B cell (primary cell): ENCODE results near the gene PLCB4. TPM values are rescaled to one million over a fixed set of nuclear protein-coding genes. Genes with fewer than 3 reads are reported as not detected.

Experiments used
- ATAC-seq: fragments of 200-7000 bp; cut with Tn5 transposase; one replicate; pipeline ENCODE4 v1.10.0; 2021; ENCODE audit warnings: low read depth, mild to moderate bottlenecking, moderate number of reproducible peaks, moderate library complexity
- CTCF ChIA-PET: fragments of 350-600 bp; sonication (Branson Sonifier 250); formaldehyde crosslinking; loops from one replicate; lab custom pipeline; 2021; ENCODE audit warnings: antibody characterized with exemption, inconsistent platforms; lab: Charles Lee
- POLR2A ChIA-PET: fragments of 350-600 bp; sonication (Branson Sonifier 250); formaldehyde crosslinking; loops from one replicate; lab custom pipeline; 2021; ENCODE audit warnings: antibody characterized with exemption; lab: Charles Lee
- DNase-seq: peaks from one replicate; pipeline ENCODE4 v3.0.0; 2013
- H2AFZ ChIP-seq: 2 replicates; pipeline ENCODE4 v1.6.1; 2012; ENCODE audit warnings: mild to moderate bottlenecking, low read depth, low read length; ENCODE audit not compliant: insufficient read depth, poor library complexity, severe bottlenecking
- H3K27ac ChIP-seq, 2 donors: 1 replicate in 1 of 2; 2 replicates in 1 of 2; pipeline ENCODE4 v1.5.1; 2012 to 2013; ENCODE audit warnings: low read length in 2 of 2, mild to moderate bottlenecking in 2 of 2, moderate library complexity in 1 of 2
- H3K27me3 ChIP-seq, 4 experiments: fragments of 200-600 bp in 1 of 4; sonication (generic) in 1 of 4; replicated peaks in 1 of 4; 1 replicate in 2 of 4; 2 replicates in 2 of 4; pipeline versions ENCODE4 v1.6.1 to v1.7.0; 2013 to 2016; ENCODE audit warnings: low read length in 3 of 4, mild to moderate bottlenecking in 2 of 4, mixed read lengths in 1 of 4, moderate library complexity in 1 of 4; ENCODE audit not compliant: insufficient read depth in 4 of 4, control insufficient read depth in 3 of 4; ENCODE audit errors: control extremely low read depth in 1 of 4
- H3K36me3 ChIP-seq, 2 experiments: replicated peaks in 1 of 2; 1 replicate in 1 of 2; 2 replicates in 1 of 2; pipeline versions ENCODE4 v1.6.1 to v1.7.1; 2013; ENCODE audit warnings: low read length in 1 of 2; ENCODE audit not compliant: insufficient read depth in 2 of 2, control insufficient read depth in 1 of 2; ENCODE audit errors: control extremely low read depth in 1 of 2, extremely low read depth in 1 of 2
- H3K4me1 ChIP-seq, 2 donors: fragments of 200-600 bp in 1 of 2; sonication (generic) in 1 of 2; 1 replicate in 1 of 2; 2 replicates in 1 of 2; pipeline versions ENCODE4 v1.5.1 to v1.6.1; 2013 to 2017; ENCODE audit warnings: low read length in 2 of 2; ENCODE audit not compliant: control insufficient read depth in 2 of 2, insufficient read depth in 2 of 2
- H3K4me2 ChIP-seq: replicated peaks from 2 replicates; pipeline ENCODE3; 2012; ENCODE audit warnings: mild to moderate bottlenecking, low read depth, low read length; ENCODE audit not compliant: poor library complexity, severe bottlenecking
- H3K4me3 ChIP-seq, 5 experiments: fragments of 200-600 bp in 1 of 5; sonication (generic) in 1 of 5; 1 replicate in 3 of 5; 2 replicates in 2 of 5; pipeline versions ENCODE4 v1.5.1 to v1.7.0; 2011 to 2016; ENCODE audit warnings: low read length in 4 of 5, mild to moderate bottlenecking in 4 of 5, low read depth in 2 of 5, control low read depth in 1 of 5, moderate library complexity in 1 of 5; ENCODE audit not compliant: insufficient read depth in 1 of 5; ENCODE audit errors: control extremely low read depth in 1 of 5, extremely low read depth in 1 of 5
- H3K79me2 ChIP-seq: fragments of 200-600 bp; sonication (generic); one replicate; pipeline ENCODE4 v1.6.0; 2016; ENCODE audit warnings: low read length; ENCODE audit not compliant: control insufficient read depth, insufficient read depth
- H3K9ac ChIP-seq: fragments of 200-600 bp; sonication (generic); 2 replicates; pipeline ENCODE4 v1.6.1; 2017; ENCODE audit warnings: mild to moderate bottlenecking, low read length, moderate library complexity
- H3K9me3 ChIP-seq, 3 donors: one replicate each; pipeline versions ENCODE4 v1.6.1 to v1.7.1; 2013; ENCODE audit warnings: low read length in 2 of 3; ENCODE audit not compliant: control insufficient read depth in 2 of 3, insufficient read depth in 1 of 3; ENCODE audit errors: control extremely low read depth in 1 of 3
- H4K20me1 ChIP-seq: 2 replicates; pipeline ENCODE4 v1.6.0; 2012; ENCODE audit warnings: mild to moderate bottlenecking, low read length; ENCODE audit not compliant: insufficient read depth, control insufficient read depth, poor library complexity, severe bottlenecking
- H3K27ac Mint-ChIP-seq: one replicate; pipeline ENCODE4 v1.8.0; 2021; ENCODE audit warnings: mixed read lengths
- H3K27me3 Mint-ChIP-seq: one replicate; pipeline ENCODE4 v1.8.0; 2021; ENCODE audit warnings: mixed read lengths
- H3K4me1 Mint-ChIP-seq: one replicate; pipeline ENCODE4 v1.8.0; 2021; ENCODE audit warnings: mixed read lengths
- H3K4me3 Mint-ChIP-seq: one replicate; pipeline ENCODE4 v1.8.0; 2021; ENCODE audit warnings: mixed read lengths
- H3K9me3 Mint-ChIP-seq: one replicate; pipeline ENCODE4 v1.8.0; 2022; ENCODE audit warnings: mixed read lengths; ENCODE audit not compliant: insufficient read depth
- CTCF ChIP-seq: fragments of 200-600 bp; IDR thresholded peaks from one replicate; pipeline ENCODE4 v1.8.0; 2022; ENCODE audit warnings: antibody characterized with exemption, mild to moderate bottlenecking
- EZH2 ChIP-seq: IDR thresholded peaks from 2 replicates; pipeline ENCODE4 v1.6.1; 2012; ENCODE audit warnings: borderline replicate concordance, low read depth, mild to moderate bottlenecking, moderate library complexity, low read length; ENCODE audit not compliant: insufficient read depth, poor library complexity, severe bottlenecking
- WGBS: methylation state at CpG from one replicate; pipeline ENCODE4 v1.1.5; 2013; ENCODE audit warnings: missing lambda C conversion rate; ENCODE audit not compliant: insufficient coverage; 5-methylcytosine and 5-hydroxymethylcytosine counted together
- intact Hi-C: fragments of 100-400 bp; cut with micrococcal nuclease; formaldehyde crosslinking; loops from one replicate; pipeline ENCODE4 v1.10.0; 2022
- polyA plus RNA-seq: library from polyadenylated mRNA; depleted of rRNA; stranded (reverse); fragments of >200 nt; gene quantifications from 2 replicates; pipeline ENCODE4 v1.2.3, GENCODE V29; 2012
- total RNA-seq, 2 donors: library from RNA; stranded (reverse); fragments of 120-200 nt in 1 of 2; gene quantifications; 1 replicate in 1 of 2; 2 replicates in 1 of 2; pipeline versions ENCODE4 v1.2.3 to v1.2.4, GENCODE V29; 2013 to 2022

The PLCB4 gene
- total and polyA plus RNA-seq, 2 donors (not counting 1 experiment from before 2014, with no cell fraction given), result not detected

GRCh38 chr20:9415426-9415825, 346.5 kb downstream of the PLCB4 start:
- peaks cover 7% of the 10 kb centered on the region for H3K4me1 Mint-ChIP-seq
- Histone ChIP-seq H3K4me2 (no peak overlapping the region), H3K4me1 (no peaks in the 10 kb centered on the region), H3K27me3 (no peaks in the 10 kb centered on the region), H3K27ac (no peak overlapping the region), H2AFZ (no peak overlapping the region), H3K9ac (no peak overlapping the region), H4K20me1 (no peaks in the 10 kb centered on the region), H3K4me3 (no peak overlapping the region), H3K36me3 (no peaks in the 10 kb centered on the region), H3K79me2 (no peaks in the 10 kb centered on the region), H3K9me3 (no peaks in the 10 kb centered on the region)
- H3K9me3 Mint-ChIP-seq, result no peaks in the 10 kb centered on the region
- H3K27me3 Mint-ChIP-seq, result no peaks in the 10 kb centered on the region
- H3K27ac Mint-ChIP-seq, result no peak overlapping the region
- DNase-seq (no peak), ATAC-seq (no peak)
- ChIA-PET POLR2A (no interaction called here), CTCF (no interaction called here)
- 90% methylated on average over 1 of the region's 2 CpGs for WGBS
- H3K4me3 Mint-ChIP-seq, result no peak overlapping the region
- intact Hi-C loops, result no loop called here
- TF ChIP-seq CTCF (no peak), EZH2 (no peak)

- H2AFZ ChIP-seq, result no peak overlapping the region
- H3K36me3 ChIP-seq, result no peaks in the 10 kb centered on the region
- no peaks in the 10 kb centered on the region for H3K27me3 ChIP-seq
- ChIA-PET POLR2A (no interaction called here), CTCF (interaction anchor here (1.2 kb wide), 1 partner anchor 9 kb away, joined by 6 read pairs; no protein-coding TSS in a partner anchor)
- H3K9me3 ChIP-seq, result no peaks in the 10 kb centered on the region
- ATAC-seq, result no peak
- peaks cover 7% of the 10 kb centered on the region for H3K4me1 Mint-ChIP-seq
- no peak overlapping the region for H3K27ac ChIP-seq
- no peak overlapping the region for H3K9ac ChIP-seq
- TF ChIP-seq CTCF, result no peak
- no peak for TF ChIP-seq EZH2
- H3K27me3 Mint-ChIP-seq, result peaks cover 2% of the 10 kb centered on the region
- no peak overlapping the region for H3K4me3 ChIP-seq
- H3K27ac Mint-ChIP-seq, result no peak overlapping the region
- WGBS, result 88% methylated on average over 1 of the region's 3 CpGs
- no peak for DNase-seq
- no peak overlapping the region for H3K4me2 ChIP-seq
- H3K4me1 ChIP-seq, result no peaks in the 10 kb centered on the region
- no peaks in the 10 kb centered on the region for H4K20me1 ChIP-seq
- H3K79me2 ChIP-seq, result no peaks in the 10 kb centered on the region
- no peak overlapping the region for H3K4me3 Mint-ChIP-seq
- intact Hi-C loops, result no loop called here
- H3K9me3 Mint-ChIP-seq, result no peaks in the 10 kb centered on the region
Measured at GRCh38 chr20:9416421-9416820, 347.5 kb downstream of the PLCB4 start.
